CD4-positive, alpha-beta T cell treated with Interleukin-10 for 1 hour (primary cell): Measurements from ENCODE around the gene OR6C76.

Experiments used
- DNase-seq: peaks from one replicate; pipeline ENCODE4 v3.0.0-alpha.2; 2020

OR6C76 gene

GRCh38 chr12:55470088-55470829 is 44.2 kb downstream of the OR6C76 start, which contains the start of gene OR6C70:
Gene OR6C70, minus strand, starts transcription at chr12:55470138. Its CDS starts 0 bp downstream, at chr12:55470138.
- DNase-seq = no peak

GRCh38 chr12:55472264-55472663 is 46.2 kb downstream of the OR6C76 start:
- DNase-seq = no peak
